NCI-H446 (cell line): Measurements from ENCODE around the gene TNNC2.
"Not testable (repeated sequence)": the region's sequence is repeated elsewhere in the genome, so short reads cannot be mapped to it uniquely, and the experiment has no call there.

ENCODE experiments used
- DNase-seq, 2 experiments: peaks; one replicate each; lab custom pipeline; 2025; lab: John Stamatoyannopoulos, UW

The TNNC2 gene

DNA sequence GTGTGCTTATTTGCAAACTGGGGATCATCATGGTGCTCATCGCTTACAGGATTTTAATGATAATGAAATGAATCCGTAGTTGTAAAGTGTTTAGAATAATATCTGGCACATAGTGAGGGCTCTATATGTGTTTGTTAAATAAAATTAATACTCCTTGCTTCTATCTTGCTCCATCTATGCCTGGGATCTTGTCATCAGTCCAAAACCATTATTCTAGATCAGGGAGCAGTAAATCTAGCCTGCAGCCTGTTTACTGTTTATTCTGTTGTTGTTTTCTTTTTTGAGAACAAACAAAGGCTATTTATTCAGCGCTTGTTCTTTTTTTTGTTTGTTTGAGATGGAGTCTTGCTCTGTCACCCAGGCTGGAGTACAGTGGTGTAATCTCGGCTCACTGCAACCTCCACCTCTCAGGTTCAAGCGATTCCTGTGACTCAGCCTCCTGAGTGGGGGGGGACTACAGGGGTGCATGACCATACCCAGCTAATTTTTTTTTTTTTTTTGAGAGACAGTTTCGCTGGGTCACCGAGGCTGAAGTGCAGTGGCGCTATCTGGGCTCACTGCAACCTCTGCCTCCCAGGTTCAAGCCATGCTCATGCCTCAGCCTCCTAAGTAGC, 22.0 kb upstream of the TNNC2 start:
- no peak for DNase-seq

DNA sequence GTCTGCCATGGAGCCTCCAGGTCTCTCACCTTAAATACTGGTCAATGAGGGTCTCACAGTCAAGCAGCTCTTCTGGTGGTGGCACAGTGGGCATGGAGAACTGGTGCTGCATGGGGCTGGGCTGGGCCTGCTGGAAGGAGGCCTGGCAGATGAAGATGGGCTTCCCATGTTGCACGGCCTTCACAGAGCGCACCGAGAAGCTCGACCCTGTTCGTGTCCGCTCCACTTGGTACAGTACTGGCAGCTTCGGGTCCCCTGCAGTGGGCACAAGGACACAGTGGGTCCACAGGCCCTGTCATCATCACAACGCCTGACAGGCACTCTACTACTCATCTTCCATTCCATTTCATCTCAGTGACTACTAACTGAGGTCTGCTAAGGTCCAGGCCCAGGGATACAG, 21.3 kb upstream of the TNNC2 start:
- DNase-seq = no peak

DNA sequence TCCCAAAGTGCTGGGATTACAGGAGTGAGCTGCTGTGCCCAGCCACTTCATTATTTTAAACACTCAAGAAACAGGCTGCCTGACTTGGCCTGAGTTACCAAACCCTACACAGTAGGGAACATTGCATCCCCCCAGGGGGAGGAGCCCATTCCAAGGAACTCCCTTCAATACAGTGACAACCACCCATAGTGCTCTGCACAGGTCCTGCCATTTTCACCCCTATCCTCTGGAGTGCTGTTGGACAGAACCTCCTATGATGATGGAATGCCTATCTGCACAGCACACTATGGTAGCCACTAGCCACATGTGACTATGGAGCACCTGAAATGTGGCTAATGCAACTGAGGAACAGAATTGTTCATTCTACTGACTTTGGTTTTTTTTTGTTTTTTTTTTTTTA, 18.3 kb upstream of the TNNC2 start:
- no peak for DNase-seq

DNA sequence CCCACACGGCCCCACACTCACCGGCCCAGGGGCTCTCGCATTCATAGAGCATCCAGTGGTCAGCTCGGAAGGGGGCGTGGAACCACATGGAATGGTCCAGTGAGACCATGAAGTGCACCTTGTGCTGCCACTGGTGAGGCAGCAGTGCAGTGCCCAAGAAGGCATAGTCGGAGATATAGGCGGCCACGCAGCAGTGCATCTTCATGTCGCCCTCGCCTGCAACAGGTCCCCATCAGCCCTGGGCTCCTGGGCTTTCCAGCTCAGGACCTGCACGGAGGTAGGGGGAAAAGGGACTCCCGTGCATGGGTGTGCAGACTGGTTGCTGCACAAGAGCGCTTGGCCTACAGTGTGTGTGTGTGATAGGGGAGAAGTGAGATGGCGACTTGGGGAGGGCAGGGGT, 16.4 kb upstream of the TNNC2 start:
- no peak for DNase-seq

DNA sequence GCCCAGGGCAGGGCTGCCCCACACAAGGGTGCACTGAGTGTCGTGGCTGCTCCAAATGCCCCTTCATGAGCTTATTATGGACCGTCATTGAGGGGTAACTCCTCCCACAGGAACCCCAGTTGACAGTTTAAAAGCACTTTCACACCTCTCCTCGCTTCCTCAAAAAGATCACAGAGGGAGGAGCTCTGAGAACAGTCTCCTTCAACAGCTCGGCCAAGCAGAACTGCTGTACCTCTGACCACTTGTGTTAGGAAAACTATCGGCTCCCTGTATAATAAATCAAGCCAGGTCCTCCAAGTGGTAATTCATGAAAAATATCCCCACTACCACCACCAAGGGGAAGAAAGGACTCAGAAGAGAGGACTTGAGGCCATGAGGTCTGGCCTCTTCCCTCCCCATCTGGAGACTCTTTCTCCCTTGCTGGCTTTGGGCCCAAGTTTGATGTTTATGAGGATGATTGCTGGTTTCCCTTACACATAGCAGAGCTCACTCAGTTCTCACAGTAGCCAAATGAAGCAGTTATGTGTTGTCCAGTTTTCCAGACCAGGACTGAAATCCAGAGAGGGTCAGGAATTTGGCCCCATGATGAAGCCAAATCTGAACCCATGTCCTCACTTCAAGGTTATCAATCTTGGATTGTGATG, 15.2 kb upstream of the TNNC2 start:
- no peak for DNase-seq

DNA sequence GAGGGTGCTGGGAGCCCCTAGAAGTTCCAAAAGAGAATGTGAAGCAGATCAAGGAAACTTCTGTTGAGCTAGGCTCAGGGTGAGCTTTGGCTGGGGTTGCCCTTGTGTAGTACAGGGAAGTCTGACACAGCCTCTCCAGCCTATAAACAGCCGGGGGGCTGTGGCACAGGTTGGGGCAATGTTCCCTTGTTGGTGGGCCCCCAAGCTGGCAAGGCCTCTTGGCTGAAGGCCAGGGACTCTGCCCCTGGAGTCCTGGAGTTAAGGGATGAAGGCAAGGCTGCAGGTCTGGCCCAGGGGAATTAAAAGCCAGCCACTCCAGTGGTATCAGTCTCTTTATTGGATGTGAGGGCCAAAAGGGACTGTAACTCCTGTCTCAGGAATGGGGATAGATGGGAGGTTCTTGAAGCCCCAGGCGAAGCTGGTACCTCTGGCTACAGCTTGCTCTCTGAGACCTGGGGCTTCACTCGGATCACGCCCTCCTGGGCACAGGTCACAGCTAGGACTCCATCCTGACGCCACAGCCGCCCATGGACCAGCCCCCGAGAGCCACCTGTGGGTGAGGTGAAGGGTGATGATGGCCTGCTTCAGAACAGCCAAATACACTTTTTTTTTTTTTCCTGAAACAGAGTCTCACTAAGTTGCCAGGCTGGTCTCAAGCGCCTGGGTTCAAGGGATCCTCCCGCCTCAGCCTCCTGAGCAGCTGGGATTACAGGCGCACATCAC, 14.5 kb upstream of the TNNC2 start:
- no peak for DNase-seq

DNA sequence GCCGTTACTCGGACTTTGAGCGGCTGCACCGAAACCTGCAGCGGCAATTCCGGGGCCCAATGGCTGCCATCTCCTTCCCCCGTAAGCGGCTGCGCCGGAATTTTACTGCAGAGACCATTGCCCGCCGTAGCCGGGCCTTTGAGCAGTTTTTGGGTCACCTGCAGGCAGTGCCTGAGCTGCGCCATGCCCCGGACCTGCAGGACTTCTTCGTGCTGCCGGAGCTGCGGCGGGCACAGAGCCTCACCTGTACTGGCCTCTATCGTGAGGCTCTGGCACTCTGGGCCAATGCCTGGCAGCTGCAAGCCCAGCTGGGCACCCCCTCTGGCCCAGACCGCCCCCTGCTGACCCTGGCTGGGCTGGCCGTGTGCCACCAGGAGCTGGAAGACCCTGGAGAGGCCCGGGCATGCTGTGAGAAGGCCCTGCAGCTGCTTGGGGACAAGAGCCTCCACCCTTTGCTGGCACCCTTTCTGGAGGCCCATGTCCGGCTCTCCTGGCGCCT, 13.6 kb upstream of the TNNC2 start:
- DNase-seq = no peak

DNA sequence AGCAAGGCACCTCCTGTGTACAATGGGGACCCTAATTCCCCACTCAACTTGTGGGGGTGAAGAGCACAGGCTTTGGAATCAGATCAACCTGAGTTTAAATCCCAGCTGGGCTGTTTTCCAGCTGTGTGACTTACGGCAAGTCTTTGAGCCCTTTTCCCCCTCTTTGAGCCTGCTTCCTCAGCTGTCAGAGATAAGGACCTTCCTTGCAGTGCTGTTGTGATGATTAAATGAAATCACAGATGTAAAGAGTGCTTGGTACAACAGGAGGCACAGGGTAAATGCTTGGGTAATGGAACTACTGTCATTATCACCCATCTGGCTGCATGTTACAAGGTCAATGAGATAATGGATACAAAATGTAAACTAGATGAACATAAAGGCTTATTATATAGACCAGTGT, 9.7 kb upstream of the TNNC2 start:
- DNase-seq = no peak

DNA sequence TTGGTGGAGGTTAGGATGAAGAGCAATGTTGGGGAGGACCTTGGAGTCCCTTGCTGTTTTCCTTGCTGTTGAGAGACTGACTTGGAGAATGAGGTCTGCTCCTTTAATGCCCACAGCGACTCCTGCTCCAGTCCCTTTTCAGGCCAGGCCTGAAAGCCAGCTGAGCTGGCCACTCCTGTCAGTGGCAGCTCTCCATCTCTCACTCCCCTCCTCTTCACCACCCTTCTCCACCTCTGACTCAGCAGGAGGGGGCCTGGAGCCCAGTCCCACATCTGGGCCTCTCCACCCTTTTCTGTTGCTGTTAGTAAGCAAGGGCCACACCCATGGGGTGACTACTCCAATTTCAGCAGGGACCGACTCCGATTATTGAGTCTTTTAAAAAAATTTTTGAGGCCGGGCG, 8.7 kb upstream of the TNNC2 start:
- DNase-seq = no peak

DNA sequence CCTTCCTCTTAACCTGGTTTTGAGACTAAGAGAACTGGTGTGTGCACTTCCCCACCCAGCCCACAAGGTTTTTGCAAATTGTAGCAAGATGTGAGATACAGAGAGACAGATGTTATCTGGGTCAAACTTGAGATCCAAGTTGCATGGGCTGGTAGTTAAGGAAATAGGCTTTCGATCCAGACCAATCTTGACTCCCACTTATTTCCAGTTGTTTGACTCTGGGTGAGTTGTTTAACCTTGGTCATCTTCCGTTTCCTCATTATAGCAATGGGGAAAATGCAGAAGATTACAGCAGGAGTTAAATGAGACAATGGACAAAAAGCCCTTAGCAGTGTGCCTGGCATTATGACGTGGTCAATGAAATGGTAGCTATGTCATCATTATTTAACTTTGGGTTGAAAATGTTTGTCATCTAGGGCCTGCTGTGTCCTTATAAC, 8.2 kb upstream of the TNNC2 start:
- no peak for DNase-seq

DNA sequence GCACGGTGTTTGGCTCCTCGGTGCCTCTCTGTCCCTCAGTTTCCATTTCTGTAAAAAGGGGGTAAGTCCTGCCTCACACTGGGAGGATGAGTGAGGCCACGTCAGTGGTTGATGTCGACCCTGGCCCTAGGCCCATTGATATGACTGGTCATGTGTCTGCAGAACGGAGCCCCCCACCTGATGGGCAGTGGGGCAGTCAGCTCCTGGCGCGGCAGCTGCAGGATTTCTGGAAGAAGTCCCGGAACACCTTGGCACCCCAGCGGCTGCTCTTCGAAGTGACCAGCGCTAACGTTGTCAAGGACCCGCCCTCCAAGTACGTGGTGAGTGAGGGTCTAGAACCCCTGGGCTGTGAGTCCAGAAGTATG, 7.7 kb upstream of the TNNC2 start:
- no peak for DNase-seq

DNA sequence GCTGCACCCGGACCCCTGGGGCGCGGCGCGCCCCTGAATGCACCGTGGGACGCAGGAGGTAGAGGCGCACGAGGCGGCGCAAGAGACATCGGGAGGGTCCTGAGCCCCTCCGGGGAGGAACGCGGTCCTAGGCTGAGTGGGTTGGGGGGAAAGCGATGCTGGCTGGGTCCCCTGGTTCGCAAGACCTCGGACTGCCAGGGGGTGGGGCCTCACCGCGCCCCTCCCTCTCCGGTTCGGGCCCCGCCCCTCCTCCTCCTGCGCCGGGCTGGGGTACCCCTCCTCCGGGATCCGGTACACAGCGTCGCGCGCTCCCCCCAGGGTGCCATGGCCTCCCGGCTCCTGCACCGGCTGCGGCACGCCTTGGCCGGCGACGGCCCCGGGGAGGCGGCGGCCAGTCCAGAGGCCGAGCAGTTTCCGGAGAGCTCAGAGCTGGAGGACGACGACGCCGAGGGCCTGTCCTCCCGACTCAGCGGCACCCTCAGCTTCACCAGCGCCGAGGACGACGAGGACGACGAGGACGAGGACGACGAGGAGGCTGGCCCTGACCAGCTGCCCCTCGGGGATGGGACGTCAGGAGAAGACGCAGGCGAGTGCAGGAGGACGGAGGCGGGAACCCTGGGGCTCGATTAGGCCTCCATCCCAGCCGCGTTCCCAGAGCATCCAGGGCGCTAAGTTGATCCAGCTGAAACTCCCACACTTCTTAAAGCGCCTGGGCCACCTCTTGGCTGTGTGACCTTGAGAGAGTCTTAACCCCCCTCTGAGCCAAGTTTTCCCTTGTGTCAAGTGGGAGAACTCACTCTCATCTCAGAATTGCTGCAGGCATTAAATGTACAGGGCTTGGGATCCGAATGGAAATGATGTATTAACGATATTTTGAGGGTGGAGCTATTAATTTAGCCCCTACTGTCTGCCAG, 7.0 kb upstream of the TNNC2 start:
- peak in 1 of 2 experiments; percentile 63 for DNase-seq

DNA sequence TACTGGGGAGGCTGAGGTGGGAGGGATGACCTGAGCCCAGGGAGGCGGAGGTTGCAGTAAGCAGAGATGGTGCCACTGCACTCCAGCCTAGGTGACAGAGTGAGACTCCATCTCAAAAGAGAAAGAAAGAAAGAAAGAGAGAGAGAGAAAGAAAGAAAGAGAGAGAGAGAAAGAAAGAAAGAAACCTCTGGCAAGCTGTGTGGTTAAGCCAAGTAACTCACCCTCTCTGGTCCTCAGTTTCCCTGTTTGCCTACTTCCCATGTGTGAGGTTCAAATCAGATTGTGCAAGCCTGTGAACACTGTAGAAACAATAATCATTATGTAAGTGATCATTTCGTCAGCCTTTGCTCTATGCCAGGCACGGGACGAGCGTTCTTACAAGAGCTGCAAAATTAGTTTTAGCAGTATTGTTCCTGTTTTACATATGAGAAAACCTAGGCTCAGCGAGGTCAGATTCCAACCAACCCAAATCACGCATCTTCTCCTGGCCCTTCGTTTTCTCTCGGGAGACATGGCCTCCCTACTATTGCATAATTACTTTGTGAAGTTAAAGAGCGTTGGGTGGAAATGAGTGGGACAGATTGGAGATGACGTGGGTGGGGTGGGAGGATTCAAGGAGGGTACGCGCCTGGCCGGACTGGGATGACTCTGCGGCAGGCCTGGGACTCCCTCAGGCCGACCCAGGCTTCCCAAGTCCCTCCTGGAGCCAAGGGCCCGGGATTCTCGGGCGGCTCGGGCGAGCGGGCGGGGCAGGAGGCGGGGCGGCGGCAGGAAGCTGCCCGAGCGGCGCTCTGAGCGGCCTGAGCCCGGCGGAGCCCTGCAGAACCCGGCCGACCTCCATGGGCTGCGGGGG, 6.1 kb upstream of the TNNC2 start, which contains the start of gene SNX21:
Gene SNX21, plus strand, starts transcription at position 770 of the 853 bp plus-strand sequence. CDS start 121 bp downstream, outside the sequence.
- peak; percentile 39 to 85 for DNase-seq

DNA sequence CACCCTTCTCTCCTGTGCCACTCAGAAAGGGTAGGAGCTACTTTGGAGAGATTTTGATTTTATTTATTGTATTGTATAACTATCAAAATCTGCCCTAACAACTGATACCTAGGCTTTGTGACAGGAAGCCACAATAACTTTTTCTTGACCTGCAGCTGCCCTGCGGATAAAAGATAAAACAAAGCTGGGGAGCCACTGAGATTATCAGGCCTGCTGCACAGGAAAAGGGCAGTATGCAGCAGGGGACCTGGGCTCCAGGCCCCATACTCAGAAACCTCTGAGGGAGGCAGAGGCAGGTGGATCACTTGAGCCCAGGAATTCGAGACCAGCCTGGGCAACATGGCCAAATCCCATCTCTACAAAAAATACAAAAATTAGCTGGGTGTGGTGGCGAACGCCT, 5.5 kb upstream of the TNNC2 start:
- no peak for DNase-seq

DNA sequence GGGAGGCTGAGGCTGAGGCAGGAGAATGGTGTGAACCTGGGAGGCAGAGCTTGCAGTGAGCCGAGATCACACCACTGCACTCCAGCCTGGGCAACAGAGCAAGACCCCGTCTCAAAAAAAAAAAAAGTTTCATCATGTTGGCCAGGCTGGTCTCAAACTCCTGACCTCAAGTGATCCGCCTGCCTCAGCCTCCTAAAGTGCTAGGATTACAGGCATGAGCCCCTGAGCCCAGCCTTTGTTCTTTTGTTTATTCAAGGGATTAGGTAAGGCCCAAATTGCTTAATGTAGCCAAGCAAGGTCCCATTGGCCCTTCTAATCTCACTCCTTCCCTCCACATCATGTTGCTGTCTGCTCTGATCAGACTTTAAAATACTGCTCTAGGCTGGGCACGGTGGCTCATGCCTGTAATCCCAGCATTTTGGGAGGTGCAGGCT, 2.6 kb upstream of the TNNC2 start:
- DNase-seq = not testable (repeated sequence)

DNA sequence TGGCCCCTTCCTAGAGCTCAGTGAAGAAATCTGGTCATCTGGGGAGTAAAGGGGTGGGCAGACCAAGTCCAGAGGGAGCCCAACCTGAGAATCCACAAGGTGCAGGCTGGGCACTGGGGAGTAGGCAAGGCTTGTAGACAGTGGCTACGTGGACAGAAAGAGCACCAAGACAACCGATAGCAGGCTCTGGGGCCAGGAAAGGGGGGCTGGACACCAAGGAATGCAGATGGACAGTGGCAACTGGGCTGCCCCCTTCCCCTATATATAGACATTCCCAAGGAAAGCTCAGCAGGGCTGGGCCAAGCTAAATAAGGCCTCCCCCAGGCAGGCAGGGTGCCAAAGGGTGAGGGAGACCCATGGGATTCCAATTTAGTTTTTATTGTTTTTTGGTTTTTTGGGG, 1.5 kb upstream of the TNNC2 start:
- DNase-seq = no peak

DNA sequence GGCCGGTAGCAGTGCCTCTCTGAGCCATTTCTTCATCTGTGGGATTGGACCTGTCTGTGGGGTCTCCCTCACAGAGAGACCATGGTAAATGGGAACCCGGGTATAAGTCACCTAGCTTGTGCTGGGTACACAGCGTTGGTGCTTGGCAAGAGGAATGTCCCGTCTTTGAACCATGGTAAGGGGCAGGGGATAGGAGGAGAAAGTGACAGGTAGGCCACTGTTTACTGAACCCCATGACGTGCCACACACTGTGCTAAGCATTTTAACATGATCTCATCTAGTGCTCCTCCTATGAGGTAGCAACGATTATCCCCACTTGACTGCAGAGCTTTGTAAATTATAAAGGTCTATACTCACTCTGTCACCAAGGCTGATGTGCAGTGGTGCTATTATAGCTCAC, 600 bp upstream of the TNNC2 start:
- no peak for DNase-seq

DNA sequence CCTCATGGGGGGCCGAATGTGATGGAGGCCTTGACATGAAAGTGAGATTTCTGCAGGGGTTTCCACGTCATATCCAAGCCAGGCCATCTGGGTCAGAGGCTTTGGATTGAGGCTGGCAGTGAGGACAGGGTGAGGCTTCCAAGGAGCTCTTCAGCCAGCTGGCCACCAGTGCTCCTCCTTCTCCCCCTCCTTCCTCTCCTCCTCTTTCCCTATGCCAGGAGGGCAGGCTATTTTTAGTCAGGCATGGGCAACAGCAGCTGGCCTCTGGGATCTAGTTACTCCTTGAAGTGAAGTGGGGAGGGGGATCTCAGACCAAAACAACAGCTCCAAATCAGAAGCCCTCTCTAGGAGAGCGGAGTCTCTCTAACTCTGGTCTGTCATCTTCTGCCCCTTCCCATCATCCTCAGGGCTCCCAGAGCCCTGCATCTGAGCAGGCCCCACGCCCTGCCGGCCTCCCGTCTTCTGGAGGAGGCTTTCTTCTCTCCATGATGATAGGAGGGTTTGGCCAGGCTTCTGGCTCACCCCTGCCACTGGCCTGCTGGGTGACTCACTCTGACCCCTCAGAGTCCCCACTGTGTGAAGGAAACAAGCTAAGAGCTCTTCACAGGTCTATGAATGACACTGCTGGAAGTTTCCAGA, 612 bp downstream of the TNNC2 start:
- peak in 1 of 2 experiments; percentile 43 for DNase-seq

DNA sequence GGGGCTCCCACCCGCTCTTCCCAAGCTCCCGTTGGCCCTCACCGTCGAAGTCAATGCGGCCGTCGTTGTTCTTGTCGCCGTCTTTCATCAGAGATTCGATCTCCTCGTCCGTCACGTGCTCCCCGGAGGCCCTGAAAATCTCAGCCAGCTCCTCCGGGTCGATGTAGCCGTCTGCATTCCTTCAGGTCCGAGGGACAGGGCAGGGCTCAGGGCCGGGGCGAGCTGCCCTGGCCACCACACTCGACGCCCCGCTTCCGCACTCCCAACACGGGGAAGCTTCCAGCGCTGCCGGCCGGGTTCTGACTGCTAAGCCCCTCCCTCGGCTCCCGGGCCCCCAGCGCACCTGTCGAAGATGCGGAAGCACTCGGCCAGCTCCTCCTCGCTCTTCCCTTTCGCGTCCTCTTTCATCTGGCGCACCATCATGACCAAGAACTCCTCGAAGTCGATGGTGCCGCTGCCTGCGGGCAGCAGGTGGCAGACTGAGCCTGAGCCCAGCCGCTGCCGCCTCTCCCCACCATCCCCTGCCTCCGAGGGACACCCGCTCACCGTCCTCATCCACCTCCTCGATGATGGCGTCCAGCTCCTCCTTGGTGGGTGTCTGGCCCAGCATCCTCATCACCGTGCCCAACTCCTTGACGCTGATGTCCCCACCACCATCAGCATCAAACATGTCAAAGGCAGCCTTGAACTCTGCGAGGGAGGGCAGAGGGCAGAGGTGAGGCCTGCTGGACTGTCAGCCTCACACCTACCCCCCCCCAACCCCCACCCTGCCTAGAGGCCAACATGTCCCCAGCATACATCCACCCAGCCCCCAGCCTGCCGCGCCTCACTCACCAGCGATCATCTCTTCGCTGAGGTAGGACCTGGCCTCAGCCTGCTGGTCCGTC, 2.9 kb downstream of the TNNC2 start:
- peak in 1 of 2 experiments; percentile 28 for DNase-seq
